ENCODE results near the gene RAC3. TPM values are rescaled to one million over a fixed set of nuclear protein-coding genes. Genes with fewer than 3 reads are reported as not detected.

The RAC3 gene
- polyA plus RNA-seq, 1 donor (not counting 4 experiments of a cell fraction or from before 2014, with no cell fraction given): 12.3 TPM

- no peaks in the 10 kb centered on the region for H3K9me3 ChIP-seq (ENCODE audit: control insufficient read depth, low read depth, low read length)
- H3K4me3 ChIP-seq (ENCODE audit: control insufficient read depth in 2 of 3, extremely low read depth in 1 of 3, insufficient read depth in 2 of 3, low read depth in 1 of 3, low read length in 3 of 3): no peak overlapping the region
- no peaks in the 10 kb centered on the region for H3K79me2 ChIP-seq (ENCODE audit: control insufficient read depth, insufficient read depth, low read length)
- dilution Hi-C loops (cut with MboI; ENCODE audit: extremely low pct_ligation_motif_present, low sequenced_read_pairs): no loop called here
- peaks cover 3% of the 10 kb centered on the region for H3K4me1 ChIP-seq (ENCODE audit: control insufficient read depth, extremely low read depth, insufficient read depth, low read length)
- H3K9ac ChIP-seq (ENCODE audit: control insufficient read depth, extremely low read depth, insufficient read depth, low read length): no peak overlapping the region
- TF ChIP-seq EZH2 (IDR thresholded peaks at IDR 0.05; ENCODE audit: low read length) (no peak), CTCF (optimal IDR thresholded peaks at IDR 0.05 in 1 of 3, IDR thresholded peaks at IDR 0.05 in 1 of 3, conservative IDR thresholded peaks at IDR 0.05 in 1 of 3; ENCODE audit: extremely low read depth in 1 of 3, insufficient read depth in 2 of 3, low read length in 3 of 3) (no peak)
- peaks cover under 1% of the 10 kb centered on the region for H3K9me1 ChIP-seq (ENCODE audit: control insufficient read depth, extremely low read depth, insufficient read depth, low read length)
- FAIRE-seq (no peak), DNase-seq (ENCODE audit: low read depth, low spot score) (no peak)
- H2AFZ ChIP-seq (ENCODE audit: control insufficient read depth, low read length): no peak overlapping the region
- no peaks in the 10 kb centered on the region for H3K27me3 ChIP-seq (ENCODE audit: control insufficient read depth, extremely low read depth, insufficient read depth, low read length)
- H3K4me2 ChIP-seq (ENCODE audit: control insufficient read depth, extremely low read depth, insufficient read depth, low read depth, low read length): no peak overlapping the region
- no peaks in the 10 kb centered on the region for H3K36me3 ChIP-seq (ENCODE audit: control insufficient read depth in 2 of 2, extremely low read depth in 1 of 2, insufficient read depth in 2 of 2, low read length in 2 of 2)
- no peaks in the 10 kb centered on the region for H4K20me1 ChIP-seq (ENCODE audit: control insufficient read depth, extremely low read depth, insufficient read depth, low read length)
- H3K27ac ChIP-seq (ENCODE audit: control insufficient read depth, insufficient read depth, low read length): no peak overlapping the region
Observed at GRCh38 chr17:81998212-81998611, 33.3 kb upstream of the RAC3 start.

DNA sequence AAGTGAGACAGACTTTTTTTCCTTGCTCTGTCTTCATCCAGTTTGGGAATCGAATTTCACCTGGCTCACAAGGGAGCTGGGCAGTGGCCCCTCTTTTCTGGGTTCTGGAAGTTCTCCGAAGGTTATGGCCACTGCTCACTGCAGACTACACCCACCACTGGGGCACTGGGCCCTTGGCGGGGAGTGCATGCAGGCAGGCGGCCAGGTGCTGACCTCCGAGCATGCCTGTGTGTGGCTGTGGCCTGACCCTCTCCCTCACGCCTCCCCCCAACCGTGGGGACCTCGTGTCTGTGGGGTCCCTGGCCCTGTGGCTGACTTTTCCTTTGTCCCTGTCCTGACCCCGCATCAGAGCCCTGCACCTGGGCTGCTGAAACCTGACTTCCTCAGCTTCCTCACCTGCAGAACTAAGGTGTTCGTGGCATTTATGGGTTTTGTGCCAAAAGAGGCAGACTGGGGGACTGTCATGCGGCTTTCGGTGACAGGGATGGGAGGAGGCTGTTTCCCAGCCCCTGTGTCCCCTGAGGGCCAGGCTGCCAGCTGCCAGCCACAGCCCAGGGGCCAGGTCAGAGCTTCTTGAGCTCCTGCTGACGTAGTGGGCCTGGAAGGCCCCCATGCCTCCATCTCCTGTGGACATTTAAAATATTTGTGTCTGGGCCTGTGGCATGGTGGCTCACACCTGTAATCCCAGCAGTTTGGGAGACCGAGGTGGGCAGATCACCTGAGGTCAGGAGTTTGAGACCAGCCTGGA is 32.6 kb upstream of the RAC3 start:
- Histone ChIP-seq H3K9me3 (ENCODE audit: control insufficient read depth, low read depth, low read length) (no peaks in the 10 kb centered on the region), H3K9ac (ENCODE audit: control insufficient read depth, extremely low read depth, insufficient read depth, low read length) (no peak overlapping the region), H3K36me3 (ENCODE audit: control insufficient read depth in 2 of 2, extremely low read depth in 1 of 2, insufficient read depth in 2 of 2, low read length in 2 of 2) (no peaks in the 10 kb centered on the region), H3K9me1 (ENCODE audit: control insufficient read depth, extremely low read depth, insufficient read depth, low read length) (peaks cover 2% of the 10 kb centered on the region), H4K20me1 (ENCODE audit: control insufficient read depth, extremely low read depth, insufficient read depth, low read length) (no peaks in the 10 kb centered on the region), H3K4me3 (ENCODE audit: control insufficient read depth in 2 of 3, extremely low read depth in 1 of 3, insufficient read depth in 2 of 3, low read depth in 1 of 3, low read length in 3 of 3) (no peak overlapping the region), H2AFZ (ENCODE audit: control insufficient read depth, low read length) (no peak overlapping the region), H3K27me3 (ENCODE audit: control insufficient read depth, extremely low read depth, insufficient read depth, low read length) (no peaks in the 10 kb centered on the region), H3K79me2 (ENCODE audit: control insufficient read depth, insufficient read depth, low read length) (no peaks in the 10 kb centered on the region), H3K4me2 (ENCODE audit: control insufficient read depth, extremely low read depth, insufficient read depth, low read depth, low read length) (no peak overlapping the region), H3K27ac (ENCODE audit: control insufficient read depth, insufficient read depth, low read length) (no peak overlapping the region), H3K4me1 (ENCODE audit: control insufficient read depth, extremely low read depth, insufficient read depth, low read length) (peaks cover 9% of the 10 kb centered on the region)
- TF ChIP-seq EZH2 (IDR thresholded peaks at IDR 0.05; ENCODE audit: low read length) (no peak), CTCF (optimal IDR thresholded peaks at IDR 0.05 in 1 of 3, IDR thresholded peaks at IDR 0.05 in 1 of 3, conservative IDR thresholded peaks at IDR 0.05 in 1 of 3; ENCODE audit: extremely low read depth in 1 of 3, insufficient read depth in 2 of 3, low read length in 3 of 3) (no peak)
- DNase-seq (ENCODE audit: low read depth, low spot score) (no peak), FAIRE-seq (no peak)
- dilution Hi-C loops (cut with MboI; ENCODE audit: extremely low pct_ligation_motif_present, low sequenced_read_pairs): no loop called here
